GM13977 (cell line): ENCODE results near the gene SGPL1.

Experiments
- DNase-seq: peaks from one replicate; pipeline ENCODE4 v3.0.0; 2012; ENCODE audit warnings: low spot score
- in situ Hi-C: fragments of 300-500 bp; cut with MboI; formaldehyde crosslinking; loops from one replicate; pipeline ENCODE4 v1.12.0; 2022; ENCODE audit warnings: low sequenced_read_pairs, low pct_unique_long_range_greater_than_20kb, mixed read lengths, inconsistent platforms; ENCODE audit not compliant: unreplicated experiment
- TF ChIP-seq, protein P1 (sequence below): IDR thresholded peaks from 2 replicates; pipeline ENCODE4 v1.5.1; 2012; ENCODE audit warnings: mild to moderate bottlenecking, control low read depth; ENCODE audit not compliant: insufficient read depth; ENCODE audit errors: extremely low read depth, missing control alignments

Gene SGPL1

DNA sequence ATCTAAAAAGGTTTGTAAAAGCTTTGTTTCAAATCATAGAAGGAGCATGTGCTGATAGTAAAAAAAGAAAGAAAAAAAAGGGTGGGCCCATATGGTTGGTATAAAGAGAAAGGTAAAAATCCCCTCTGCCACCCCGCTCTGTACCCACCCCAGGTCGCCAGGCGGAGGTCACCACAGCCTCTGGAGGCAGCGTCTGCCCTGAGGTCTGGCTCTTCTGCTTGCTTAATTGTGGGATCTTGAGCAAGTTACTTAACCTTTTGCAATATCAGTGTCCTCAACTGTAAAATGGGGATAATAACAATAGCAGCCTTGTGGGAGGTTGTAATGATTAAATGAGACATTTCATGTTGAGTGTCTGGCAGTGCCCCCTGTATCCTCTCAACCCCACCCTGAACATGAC, 83.3 kb downstream of the SGPL1 start:
- in situ Hi-C loops, result loop anchor here (25.0 kb wide), 1 partner anchor 337 kb away; no protein-coding TSS in a partner anchor

DNA sequence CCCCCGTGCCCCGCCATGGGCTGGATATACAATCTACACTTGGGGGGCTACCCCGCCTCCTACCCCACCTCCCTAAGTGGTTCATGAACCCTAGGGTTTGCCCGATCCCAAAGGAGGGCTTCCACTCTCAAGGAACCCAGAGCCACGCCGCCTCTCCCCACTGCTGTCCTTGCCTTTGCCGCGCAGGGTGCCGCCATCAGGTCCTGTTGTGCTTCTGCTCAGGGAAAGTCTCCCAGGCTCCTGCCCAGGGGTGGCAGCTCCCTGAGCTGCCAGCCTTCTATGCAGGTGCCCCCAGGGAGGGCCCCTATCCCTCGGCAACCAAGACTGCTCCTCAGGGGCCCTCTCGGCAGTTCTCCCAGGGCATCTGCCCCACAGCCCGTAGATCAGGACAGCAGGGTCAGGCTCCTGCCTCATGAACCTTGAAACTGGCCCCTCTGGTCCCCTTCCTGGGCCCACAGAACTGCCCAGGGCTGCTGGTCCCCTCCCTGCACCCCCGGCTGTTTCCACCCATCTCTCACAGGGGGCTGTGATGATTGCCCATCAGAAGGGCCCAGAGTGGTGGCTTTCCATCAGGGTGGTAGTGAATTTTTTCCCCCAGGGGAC, 85.6 kb downstream of the SGPL1 start:
- in situ Hi-C loops, result no loop called here
- DNase-seq, result no peak
- TF ChIP-seq, protein P1, sequence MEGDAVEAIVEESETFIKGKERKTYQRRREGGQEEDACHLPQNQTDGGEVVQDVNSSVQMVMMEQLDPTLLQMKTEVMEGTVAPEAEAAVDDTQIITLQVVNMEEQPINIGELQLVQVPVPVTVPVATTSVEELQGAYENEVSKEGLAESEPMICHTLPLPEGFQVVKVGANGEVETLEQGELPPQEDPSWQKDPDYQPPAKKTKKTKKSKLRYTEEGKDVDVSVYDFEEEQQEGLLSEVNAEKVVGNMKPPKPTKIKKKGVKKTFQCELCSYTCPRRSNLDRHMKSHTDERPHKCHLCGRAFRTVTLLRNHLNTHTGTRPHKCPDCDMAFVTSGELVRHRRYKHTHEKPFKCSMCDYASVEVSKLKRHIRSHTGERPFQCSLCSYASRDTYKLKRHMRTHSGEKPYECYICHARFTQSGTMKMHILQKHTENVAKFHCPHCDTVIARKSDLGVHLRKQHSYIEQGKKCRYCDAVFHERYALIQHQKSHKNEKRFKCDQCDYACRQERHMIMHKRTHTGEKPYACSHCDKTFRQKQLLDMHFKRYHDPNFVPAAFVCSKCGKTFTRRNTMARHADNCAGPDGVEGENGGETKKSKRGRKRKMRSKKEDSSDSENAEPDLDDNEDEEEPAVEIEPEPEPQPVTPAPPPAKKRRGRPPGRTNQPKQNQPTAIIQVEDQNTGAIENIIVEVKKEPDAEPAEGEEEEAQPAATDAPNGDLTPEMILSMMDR, result no peak

More for the DNA sequence above, 83.3 kb downstream of the SGPL1 start:
- TF ChIP-seq, protein P1, result no peak
- no peak for DNase-seq

DNA sequence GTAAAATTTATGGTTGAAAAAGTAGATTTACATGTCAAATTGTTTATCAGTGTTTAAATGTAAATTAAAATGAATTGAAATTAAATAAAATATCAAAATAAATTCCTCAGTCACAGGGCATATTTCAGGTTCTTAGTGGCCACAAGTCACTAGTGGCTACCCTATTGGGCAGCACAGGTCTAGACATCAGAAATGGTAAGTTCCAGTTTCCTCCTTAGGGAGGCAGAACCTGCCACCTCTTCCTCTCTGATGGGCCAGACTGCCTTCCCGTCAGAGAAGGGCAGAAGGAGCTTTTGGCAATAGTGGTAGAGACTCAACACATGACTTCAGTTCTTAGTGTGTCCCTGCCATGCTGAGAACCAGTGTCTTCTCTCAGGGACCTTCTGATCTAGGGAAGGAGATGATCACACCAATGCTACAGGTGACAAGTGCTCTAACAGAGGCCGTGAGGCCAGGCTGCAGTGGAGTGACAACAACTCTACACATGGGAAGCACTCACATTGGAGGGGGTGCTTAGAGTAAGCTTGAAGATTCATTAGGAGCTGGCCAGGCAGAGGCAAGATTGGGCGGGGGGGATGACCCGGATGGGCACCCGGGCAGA, 87.0 kb downstream of the SGPL1 start:
- TF ChIP-seq, protein P1, result no peak
- no peak for DNase-seq
- in situ Hi-C loops, result no loop called here

DNA sequence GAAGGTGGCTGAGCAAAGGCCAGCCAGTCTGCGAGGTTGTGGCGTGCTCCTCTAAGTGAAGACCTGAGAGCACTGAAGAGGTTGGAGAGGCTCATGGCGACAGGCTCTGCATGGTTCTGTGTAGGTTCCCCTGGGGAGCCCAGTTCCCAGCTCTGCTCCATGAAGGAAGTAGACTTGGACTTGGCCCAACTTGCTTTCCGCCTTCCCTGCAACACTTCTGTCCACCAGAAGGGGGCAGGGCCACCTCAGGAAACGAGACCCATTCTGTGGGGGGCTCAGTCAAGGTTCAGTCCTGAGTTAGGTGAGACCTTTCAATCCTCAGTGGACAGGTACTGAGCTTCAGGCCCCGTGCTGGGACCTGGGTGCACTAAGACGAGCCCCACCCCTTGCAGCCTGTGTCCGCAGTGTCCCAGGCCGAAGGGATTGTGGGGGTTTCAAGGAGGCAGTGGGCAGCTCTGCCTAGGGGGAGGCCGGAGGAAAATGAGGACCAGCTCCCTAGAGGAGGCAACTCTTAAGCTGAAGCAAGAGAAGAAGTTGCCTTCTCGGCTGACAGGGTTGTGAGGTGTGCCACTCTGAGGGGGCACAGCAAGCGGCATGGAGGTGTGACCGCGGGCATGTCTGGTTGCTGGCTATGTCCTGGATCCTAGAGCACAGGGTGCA, 87.6 kb downstream of the SGPL1 start:
- in situ Hi-C loops, result no loop called here
- peak; percentile 70 for DNase-seq
- TF ChIP-seq, protein P1, result peak; percentile 88

DNA sequence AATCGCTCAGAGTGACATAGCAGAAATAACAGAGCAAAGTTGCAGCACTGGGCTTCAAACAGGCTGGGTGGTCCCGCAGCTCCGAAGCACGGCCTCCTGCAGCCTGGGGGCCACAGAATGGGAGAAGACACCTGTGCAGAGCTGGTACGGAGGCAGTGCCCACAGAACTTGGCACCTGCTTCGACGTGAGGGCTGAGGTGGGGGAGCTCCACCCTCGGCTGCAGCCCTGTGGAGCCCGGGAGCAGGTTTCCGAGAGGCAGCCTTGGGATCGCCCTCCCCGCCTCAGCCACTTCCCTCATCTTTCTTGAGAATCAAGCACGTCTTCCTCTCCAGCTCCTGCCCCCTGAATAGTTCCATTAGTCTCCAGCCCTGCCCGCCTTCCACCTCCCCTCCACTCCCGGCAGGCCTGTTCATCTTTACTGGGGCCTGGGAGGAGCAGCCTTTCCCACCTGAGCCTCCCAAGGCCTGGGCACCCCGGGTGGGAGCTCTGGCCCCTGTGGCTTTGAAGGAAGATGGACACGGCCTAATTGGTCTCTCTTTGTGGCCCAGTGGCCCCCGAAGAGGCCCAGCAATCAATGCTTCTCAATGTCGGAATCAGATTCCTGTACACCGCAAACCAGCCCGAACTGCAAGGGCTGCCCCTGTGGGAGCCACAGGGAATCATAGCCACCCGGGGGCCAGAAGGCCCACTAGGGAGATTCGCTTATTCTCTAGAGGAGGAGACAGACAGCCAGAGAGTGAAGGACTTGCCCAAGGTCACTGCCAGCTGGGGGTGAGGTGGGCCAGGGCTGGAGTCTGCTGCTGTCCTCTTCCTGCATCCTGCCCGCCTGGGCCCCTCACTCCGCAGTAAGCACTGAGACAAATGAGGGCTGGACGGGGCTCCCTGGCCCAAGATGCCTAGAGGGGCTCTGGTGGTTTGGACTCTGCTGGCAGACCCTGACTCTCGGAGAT, 89.6 kb downstream of the SGPL1 start:
- no peak for DNase-seq
- in situ Hi-C loops, result no loop called here
- TF ChIP-seq, protein P1, result no peak

DNA sequence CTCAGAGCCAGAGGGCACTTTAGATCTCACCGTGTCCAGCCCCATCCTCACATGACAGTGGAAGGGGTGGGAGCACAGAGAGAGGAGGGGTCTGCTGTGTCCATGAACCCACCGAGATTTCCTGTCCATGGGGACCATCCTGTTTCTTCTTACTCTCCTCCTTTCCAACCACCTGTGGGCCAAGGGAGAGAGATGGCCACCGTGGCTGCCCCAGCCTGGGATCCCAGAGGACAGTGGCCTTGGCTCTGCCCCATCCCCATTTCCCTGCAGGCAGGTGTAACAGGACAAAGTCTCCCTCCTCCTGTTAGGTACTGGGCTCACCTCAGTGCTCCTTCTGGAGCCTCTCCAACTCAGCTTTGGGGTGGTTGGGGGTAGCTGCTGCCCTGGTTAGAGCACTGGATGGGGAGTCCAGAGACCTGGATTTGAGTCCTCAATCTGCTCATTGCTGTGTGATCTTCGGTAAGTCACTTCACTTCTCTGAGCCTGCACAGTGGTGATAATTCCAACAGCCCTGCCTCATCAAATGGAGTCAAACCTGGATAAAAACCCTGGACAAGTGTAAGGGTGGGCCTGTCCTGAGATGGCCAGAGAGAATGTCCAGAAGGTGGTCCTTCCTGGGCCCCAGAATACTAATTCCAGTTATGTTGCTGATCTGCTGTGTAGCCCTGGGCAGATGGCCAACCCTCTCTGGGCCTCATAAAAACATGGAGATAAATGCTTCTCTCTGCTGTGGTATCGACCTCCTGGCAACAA, 90.5 kb downstream of the SGPL1 start:
- TF ChIP-seq, protein P1, result no peak
- in situ Hi-C loops, result no loop called here
- DNase-seq, result no peak
